Head of caudate nucleus (tissue), 42 donors: ENCODE results near the gene KRTAP10-12.
A peak's percentile ranks its signal among the peaks of the same experiment; 100 is the strongest.
"Not testable (repeated sequence)": the region's sequence is repeated elsewhere in the genome, so short reads cannot be mapped to it uniquely, and the experiment has no call there.

Experiments used
- DNase-seq, 42 donors: peaks; one replicate each; pipeline versions ENCODE4 v3.0.0 to v3.0.0-alpha.2; 2020 to 2021; ENCODE audit warnings: mixed read lengths in 7 of 42
- intact Hi-C: fragments of 100-400 bp; cut with DNase I; formaldehyde crosslinking; loops from one replicate; pipeline ENCODE4 v1.15.0; 2022

KRTAP10-12 gene, protein sequence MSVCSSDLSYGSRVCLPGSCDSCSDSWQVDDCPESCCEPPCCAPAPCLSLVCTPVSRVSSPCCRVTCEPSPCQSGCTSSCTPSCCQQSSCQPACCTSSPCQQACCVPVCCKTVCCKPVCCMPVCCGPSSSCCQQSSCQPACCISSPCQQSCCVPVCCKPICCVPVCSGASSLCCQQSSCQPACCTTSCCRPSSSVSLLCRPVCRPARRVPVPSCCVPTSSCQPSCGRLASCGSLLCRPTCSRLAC

DNA sequence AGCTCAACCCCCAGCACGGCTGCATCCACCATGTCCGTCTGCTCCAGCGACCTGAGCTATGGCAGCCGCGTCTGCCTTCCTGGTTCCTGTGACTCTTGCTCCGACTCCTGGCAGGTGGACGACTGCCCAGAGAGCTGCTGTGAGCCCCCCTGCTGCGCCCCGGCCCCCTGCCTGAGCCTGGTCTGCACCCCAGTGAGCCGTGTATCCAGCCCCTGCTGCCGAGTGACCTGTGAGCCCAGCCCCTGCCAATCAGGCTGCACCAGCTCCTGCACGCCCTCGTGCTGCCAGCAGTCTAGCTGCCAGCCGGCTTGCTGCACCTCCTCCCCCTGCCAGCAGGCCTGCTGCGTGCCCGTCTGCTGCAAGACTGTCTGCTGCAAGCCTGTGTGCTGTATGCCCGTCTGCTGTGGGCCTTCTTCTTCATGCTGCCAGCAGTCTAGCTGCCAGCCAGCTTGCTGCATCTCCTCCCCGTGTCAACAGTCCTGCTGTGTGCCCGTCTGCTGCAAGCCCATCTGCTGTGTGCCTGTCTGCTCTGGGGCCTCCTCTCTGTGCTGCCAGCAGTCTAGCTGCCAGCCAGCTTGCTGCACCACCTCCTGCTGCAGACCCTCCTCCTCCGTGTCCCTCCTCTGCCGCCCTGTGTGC is at the start of gene KRTAP10-12:
Gene KRTAP10-12 (plus strand): TSS at position 1 of the 639 bp plus-strand sequence. CDS start 30 bp downstream, at position 31.
- intact Hi-C loops: not testable (repeated sequence)
- peak in 1 of 42 donors; percentile 6 for DNase-seq

DNA sequence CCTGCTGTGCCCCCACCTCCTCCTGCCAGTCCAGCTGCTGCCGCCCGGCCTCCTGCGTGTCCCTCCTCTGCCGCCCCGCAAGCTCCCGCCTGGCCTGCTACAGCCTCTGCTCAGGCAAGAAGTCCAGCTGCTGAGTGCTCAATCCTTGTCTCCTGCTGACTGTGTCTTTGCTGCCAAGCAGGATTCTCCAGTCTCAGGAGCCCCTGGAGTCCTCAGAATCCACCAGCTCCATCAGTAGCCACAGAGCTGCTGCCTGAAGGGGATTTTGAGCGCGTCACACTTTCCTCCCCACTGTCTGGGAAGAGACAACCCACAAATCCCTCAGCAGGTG is 49.8 kb upstream of the KRTAP10-12 start:
- no peak for DNase-seq
- intact Hi-C loops: no loop called here

DNA sequence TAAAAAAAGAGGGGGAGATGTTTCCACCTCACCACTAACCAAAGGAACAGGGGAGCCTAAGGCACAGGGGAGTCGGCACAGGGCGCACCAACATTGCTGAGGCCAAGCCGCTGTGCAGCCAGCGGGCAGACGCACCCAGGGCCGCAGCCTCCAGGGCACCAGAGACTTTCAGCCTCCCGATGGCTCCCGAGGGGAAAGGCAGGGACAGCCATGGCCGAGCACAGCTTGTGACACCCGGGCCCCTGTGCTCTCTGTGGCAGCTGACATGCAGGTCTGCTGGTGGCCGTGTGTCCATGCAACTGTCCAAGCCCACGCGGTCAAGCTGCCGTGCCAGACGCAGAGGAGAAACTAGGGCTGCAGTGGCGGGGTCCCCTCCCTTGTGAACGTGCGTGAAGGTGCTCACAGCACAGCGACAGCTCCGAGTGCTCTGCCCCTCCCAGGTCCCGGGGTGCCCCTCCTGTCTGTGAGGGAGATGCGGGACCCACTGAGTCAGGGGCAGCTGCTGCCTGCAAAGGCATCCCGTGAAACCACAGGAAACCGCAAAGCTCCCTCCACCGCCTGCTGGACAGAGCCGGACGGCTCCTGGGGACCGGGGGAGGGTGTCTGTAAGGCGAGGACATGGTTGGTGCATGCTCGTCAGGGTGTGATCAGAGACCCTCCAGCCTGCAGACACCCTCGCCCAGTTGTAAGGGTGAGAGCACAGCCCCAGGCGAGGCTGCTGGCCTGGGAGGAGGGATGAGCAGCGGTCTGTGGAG is 48.2 kb upstream of the KRTAP10-12 start:
- intact Hi-C loops: no loop called here
- no peak for DNase-seq

DNA sequence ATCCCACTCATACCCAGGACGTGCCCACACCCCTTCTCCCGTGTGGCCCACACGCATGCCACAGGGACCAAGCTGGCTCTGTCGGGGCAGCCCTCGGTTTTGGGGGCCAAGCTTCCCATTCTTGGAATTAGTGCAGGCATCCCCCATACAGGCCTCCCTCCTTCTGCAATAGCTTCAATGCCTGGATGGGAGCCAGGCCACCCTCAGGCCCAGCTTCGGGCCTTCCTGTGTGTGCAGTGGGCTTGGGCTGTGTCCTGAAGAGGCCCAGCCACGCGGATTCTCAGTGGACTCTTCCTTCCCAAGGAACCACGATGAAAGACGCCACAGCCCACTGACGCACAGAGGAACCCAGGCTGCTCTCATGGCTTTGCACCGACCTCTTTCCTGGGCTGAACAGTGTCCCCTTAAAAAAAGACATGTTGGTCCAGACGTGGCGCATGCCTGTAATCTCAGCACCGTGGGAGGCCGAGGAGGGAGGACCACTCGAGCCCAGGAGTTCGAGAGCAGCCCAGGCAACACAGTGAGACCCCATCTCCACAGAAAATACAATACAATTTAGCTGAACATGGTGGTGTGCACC is 47.4 kb upstream of the KRTAP10-12 start:
- DNase-seq: no peak
- intact Hi-C loops: no loop called here

DNA sequence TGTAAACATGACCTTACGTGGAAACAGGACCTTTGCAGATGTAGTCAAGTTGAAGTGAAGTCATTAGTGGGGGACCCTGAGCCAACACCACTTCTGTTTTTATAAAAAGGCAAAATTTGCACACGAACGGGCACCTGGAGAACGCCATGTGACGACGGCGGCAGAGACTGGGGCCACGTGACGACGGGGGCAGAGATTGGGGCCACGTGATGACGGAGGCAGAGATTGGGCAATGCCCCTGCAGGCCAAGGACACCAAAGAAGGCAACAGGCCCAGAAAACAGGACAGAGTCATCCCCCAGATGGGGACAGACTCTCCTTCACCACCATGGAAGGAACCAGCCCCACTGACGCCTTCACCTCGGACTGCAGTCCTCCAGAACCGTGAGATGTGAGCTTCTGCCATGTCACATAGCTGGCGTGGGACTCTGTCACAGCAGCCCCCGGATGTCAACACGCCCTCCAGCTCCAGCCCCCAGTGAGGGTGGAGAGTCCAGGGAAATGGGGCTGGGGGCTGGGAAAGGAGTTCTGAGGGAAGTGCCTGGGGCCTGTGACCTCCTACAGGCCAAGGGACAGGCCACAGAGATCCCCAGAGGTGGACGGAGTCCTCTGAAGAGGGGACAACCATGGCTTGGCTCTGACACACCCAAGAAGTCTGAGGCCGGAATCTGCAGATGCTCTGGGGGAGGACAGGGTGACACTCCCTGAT is 46.6 kb upstream of the KRTAP10-12 start:
- no peak for DNase-seq
- intact Hi-C loops: no loop called here

DNA sequence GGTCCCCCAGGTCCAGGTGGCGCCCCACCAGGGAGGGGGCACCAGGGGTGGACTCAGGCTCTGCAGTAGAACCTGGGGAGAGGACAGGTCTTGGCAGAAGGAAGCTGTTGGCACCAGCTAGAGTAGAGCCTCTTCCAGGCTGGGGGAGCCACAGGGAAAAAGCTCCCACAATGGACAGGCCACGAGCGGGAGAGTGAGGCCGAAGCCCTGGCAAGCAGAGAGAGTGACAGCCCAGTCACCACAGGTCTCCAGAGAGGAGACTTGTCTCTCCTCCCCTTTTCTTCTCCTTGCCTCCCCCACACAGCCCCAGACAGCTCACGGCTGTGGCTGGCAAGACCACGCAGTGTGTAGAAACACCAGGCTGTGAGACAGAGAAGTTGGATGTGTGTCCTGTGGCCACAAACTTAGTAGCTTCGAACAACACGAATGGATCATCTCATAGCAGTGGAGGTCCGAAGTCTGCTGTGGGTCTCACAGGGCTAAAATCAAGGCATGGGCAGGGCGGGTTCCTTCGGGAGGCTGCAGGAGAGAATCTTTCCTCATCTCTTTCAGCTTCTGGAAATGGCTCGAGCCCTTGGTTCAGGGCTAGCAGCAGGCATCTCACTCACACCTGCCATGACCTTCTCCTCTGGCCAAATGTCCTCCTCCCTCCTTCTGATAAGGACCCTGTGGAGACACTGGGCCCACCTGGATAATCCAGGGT is 45.8 kb upstream of the KRTAP10-12 start:
- intact Hi-C loops: no loop called here
- DNase-seq: no peak

DNA sequence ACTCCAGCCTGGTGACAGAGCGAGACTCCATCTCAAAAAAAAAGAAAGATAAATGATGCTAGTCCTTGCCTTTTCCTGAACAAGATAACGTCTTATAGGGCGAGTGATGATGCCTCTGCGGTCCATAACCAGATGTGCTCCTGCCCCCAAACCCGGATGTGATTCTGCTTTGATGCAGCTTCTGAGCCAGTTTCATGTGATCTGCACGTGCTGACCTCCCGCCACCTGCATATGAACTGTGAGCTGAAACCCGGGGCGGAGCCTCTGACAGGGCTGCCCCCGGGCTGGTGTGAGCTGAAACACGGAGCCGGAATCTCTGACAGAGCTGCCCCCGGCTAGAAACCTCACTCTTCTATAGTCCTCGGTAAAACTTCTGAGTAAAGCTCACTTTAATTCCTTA is 43.8 kb upstream of the KRTAP10-12 start:
- DNase-seq: no peak
- intact Hi-C loops: no loop called here

DNA sequence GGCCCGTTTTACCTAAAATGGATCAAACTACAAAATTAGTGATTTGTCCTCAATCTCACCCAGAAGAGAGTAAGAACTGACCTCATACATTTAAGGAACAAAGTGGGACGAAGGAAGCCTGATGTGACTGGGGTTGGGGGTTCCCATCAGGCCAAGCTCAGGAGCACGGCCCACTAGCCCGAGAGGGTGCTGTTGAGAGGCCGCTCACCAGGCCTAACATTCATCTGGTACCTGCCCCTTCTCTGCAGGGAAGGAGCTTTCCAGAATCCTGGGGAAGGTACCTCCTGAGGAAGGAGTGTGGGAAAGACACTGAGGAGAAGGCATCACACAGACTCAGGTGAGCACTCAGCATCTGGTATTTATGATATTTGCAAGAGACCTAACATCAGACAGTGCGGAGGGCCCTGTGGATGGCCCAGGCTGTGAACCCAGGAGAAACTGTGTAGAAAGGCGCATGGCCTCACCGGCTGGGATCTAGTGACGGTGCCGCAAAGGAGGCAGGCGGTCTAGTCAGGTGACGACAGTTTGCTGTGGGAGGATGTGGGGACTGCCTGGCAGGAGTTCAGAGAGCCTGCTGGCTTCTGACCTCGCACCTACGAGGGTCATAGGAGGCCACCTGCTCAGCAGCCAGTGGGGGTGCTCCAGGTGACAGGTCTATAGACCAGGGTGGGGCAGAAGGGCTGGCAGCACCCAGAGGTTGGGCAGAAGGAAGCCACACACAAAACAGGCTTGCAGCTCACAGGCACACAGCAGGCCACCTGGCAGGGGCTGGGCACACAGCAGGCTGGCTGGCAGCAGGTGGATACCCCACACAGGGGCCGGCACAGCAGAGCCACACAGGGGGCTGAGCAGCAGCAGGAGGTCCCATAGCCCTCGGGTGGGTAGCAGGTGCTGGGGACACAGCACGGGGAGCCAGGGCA is 43.1 kb upstream of the KRTAP10-12 start:
- intact Hi-C loops: no loop called here
- no peak for DNase-seq

DNA sequence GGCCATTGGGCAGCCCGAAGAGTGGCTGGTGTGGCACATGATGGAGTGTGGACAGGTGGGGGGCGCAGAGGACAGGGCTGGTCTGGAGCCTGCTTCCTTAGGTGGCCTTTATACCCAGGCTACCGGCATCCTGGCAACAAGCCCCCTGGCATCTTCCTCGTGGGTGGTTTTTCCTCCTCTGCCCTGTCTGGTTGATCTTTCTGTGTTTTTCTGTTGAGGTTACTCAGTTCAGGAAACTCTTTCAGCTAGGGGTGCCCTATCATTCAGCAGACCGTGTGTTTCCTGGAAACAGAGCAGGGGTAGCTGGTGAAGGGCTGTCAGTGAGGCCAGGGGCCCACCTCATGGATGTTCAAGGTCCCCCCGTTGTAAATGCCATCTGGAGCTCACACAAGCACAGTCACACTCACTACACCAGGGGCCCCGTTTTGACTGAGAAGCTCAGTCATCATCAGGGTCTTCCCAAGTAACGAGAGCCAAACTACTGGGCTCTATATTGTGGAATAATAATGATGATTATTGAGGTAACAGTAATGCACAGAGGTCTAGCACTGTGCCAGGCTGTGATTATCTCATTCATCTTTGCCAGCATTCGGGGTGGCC is 42.3 kb upstream of the KRTAP10-12 start, which contains the start of gene KRTAP12-4:
Gene KRTAP12-4 (minus strand): TSS at position 84 of the 600 bp plus-strand sequence. CDS start 45 bp downstream, at position 39.
- DNase-seq: no peak
- intact Hi-C loops: no loop called here

DNA sequence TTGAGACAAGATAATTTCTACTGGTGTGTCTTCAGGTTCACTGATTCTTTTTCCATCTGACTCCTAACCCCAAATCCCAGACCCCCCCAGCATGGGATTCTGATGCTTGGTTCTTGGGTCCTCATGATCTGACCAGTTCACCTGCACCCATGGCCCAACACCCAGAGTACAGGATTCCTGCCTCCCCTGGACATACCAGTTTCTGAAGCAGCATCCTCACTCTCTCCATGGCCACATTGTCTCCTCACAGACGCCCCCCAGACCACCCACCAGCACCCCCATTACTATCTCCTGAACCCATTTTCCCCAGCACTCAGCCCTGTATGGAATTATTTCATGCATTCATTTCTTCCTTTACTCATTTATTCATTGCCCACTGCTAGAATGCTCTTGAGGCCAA is 40.1 kb upstream of the KRTAP10-12 start:
- intact Hi-C loops: no loop called here
- no peak for DNase-seq

DNA sequence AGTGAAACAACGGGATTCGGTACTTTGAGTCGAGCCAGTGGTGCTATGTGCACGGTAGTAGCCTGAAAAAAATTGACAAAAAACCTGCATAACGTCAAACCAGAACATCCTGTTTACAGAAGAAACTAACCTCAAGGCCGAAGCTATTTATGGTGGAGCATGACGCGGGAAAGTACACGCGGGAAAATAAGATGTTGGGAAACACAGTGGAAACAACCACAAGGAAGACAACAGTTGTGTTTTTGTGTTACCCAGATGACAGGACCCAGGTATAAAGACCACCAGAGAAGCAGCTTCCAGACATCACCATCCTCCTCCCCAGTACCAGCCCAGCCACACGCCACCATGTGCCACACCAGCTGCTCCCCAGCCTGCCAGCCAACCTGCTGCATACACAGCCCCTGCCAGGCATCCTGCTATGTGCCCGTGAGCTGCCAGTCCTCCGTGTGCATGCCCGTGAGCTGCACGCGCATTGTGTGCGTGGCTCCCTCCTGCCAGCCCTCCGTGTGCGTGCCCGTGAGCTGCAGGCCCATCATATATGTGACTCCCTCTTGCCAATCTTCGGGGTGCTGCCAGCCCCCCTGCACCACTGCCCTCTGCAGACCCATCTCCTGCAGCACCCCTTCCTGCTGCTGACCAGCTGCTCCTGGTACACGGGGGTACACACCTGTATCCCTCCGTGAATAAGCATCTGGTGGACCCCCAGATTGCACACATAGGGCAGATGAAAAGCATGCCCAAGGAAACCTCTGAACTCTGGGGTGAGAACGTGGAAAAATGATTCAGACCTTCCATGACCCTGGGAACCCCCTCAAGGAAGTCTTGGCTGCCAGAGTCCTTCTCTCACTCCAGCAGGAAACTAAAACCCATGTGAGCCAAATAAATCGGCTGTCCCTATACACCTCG is 39.1 kb upstream of the KRTAP10-12 start, which contains the start of gene KRTAP12-3:
Gene KRTAP12-3 (plus strand): TSS at position 298 of the 906 bp plus-strand sequence. CDS start 48 bp downstream, at position 346.
- no peak for DNase-seq
- intact Hi-C loops: no loop called here

DNA sequence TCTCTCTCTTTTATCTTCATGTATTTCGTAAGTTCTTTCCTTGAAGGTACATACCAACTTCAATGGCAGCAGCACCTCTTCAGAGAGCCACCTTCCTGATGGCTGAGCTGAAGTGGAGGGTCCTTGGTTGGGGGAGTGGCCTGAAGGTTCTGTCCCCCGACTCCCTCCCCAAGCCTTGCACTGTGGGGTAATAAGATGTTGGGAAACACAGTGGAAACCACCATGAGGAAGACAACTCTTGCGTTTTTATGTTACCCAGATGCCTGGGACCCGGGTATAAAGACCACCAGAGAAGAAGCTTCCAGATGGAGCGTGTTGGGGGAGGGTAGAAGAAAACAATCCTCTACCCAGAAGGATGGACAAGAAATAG is 38.4 kb upstream of the KRTAP10-12 start:
- intact Hi-C loops: no loop called here
- DNase-seq: no peak

DNA sequence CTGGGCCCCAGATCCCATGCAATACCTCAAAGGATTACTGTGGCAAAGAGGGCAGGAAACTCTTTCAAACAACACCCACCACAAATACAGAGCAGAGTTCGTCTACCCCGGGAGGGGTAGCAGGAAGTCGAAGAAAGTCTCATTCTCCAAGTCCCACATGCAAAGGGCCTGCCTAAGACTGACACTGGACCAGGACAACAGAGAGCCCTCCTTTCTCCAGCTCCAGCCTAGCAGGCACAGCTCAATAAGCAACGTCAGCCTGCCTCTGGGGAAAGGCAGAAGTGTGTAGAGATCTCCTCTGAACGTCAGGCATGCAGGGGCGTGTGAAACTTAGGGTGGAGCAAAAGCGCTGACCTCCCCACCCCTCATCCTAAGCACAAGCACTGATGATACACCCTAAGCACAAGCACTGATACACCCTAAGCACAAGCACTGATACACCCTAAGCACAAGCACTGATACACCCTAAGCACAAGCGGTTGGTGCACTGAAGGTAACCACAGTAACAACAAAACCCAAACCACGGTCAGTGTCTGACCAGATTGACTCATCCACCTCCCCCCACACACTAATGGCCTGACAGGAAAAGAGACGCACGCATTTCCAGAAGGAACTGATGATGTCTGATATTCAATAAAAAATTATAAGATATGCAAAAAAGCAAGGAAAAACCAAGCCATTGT is 37.9 kb upstream of the KRTAP10-12 start:
- intact Hi-C loops: no loop called here
- DNase-seq: no peak

DNA sequence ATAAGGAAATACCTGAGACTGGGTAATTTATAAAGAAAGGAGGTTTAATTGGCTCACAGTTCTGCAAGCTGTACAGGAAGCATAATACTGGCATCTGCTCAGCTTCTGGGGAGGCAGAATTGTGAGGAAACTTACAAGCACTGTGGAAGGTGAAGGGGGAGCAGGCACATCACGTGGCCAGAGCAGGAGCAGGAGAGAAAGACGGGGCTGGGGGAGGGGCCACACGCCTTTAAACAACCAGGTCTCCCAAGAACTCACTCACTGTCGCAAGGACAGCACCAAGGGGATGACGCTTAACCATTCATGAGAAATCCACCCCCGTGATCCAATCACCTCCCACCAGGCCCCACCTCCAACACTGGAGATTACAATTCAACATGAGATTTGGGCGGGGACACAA is 35.4 kb upstream of the KRTAP10-12 start:
- DNase-seq, intact Hi-C loops: not testable (repeated sequence)

DNA sequence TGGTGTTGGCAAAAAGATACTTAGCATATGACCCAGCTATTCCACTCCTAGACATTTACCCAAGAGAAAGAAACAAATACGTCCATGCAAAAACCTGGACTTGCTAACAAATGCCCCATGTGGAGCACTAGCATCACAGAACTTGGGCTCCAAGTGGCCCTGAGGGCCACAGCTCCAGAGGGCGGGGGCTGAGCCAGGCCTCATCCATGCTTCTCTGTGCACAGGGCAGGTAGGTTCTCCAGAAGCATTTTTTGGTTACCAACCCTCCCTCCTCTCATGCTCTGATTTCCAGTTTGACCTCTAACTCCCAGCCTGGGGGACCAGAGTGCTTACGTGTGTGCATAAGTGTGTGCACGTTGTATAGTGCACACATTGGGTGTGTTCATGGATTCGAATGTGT is 32.3 kb upstream of the KRTAP10-12 start:
- no peak for DNase-seq

More for the DNA sequence above, 32.3 kb upstream of the KRTAP10-12 start:
- intact Hi-C loops: no loop called here
